Putamen (tissue), 1 donor: ENCODE measurements around the gene DAPL1.
"Not testable (repeated sequence)": the region's sequence is repeated elsewhere in the genome, so short reads cannot be mapped to it uniquely, and the experiment has no call there.

Experiments used
- DNase-seq: peaks from one replicate; pipeline ENCODE4 v3.0.0-alpha.2; 2016; ENCODE audit warnings: low spot score

The DAPL1 gene

DNA sequence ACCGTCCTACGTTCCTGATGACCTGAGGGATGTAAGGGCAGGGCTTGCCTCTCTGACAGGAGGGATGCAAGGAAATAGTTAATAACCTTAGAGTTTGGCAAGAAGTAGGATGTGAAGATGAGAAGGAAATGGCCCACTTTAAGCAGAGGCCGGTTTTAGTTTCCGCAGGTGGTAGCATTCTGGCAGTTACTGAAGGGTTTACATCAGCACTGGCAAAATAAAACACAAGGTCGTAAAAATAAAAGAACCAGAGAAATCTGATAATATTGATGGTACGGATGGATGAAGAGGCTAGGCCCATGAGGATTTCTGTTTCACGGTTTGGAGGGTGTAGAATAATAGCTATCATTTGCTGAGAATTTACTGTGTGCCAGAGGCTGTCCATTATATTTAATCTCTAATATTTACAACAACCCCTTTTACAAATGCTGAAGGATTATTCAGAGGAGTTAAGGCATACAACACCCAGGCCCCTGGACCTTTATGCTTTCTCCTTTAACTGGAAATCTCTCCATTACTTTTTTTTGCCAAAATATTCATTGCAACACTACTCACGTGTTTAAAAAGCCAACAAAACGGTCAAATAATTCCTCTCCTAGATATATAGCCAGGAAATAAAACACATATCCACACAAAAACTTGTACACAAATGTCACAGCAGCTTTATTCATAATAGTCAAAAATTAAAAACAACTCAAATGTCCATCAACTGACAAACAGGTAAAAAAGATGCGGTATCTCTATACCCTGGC, 28.5 kb downstream of the DAPL1 start:
- DNase-seq: no peak

DNA sequence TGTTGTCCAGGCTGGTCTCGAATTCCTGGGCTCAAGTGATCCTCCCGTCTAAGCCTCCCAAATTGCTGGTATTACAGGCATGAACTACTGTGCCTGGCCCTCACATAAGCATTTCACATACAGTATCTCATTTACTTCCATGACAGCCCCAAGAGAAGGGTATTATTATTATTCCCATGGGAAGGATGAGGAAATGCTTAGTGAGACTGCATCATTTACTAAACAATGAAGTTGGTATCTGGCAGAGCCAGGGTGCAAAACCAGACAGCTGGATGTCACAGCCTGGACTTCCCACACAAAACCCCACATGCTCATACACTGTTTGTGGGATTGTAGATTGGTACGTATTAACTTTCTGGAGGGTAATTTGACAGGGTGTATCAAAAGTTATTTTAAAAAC, 29.9 kb downstream of the DAPL1 start:
- no peak for DNase-seq

DNA sequence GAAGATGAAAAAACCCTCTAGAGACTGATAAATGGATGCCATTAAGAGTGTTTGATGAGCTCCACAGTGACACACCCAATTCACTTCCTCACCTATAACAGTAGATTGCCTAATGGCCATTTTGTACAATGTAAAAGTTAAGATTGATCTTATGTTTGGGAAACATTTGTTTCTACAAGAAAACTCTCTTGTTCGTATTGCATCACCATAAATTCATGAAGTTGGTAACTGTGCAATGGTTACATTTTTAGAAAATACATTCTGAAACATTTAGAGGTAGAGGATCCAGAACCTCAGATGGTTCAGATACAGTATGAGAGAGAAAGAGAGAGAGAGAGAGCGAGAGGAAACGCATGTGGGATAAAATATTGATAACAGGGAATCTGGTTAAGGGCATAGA, 31.8 kb downstream of the DAPL1 start:
- DNase-seq: no peak

DNA sequence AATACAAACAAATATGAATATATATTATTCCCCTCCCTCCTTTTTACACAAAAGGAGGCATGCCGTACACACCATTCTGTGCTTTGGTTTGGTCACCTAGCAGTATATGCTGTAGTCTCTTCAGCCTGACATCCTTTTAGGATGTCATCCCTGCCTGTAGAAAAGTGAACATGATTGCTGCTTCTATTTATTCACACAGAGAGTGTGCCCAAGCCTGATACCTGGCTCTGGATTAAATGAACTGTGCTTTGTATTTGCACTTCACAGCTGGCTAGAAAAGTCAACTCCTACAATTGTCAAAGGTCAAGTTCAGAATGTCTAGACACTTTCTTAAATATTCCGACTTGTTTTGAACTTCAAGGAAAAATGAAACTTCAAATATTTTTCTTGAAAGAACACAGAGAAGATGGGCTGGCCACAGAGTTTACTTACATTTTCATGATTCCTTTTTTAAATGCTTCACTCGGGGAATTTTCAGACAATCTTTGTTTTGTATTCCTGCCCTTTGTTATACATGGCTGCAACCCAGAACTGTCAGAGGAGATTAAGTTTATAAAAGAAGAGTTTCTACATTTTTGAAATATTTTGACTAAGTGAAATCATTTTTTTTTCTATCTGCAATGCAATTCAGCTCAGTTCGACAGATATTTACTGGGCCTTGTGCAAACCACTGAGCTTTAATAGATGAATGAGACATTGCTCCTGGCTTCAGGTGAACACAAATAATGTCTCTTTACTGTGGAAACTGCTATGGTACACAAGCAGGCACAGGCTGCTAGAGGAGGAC, 33.5 kb downstream of the DAPL1 start:
- no peak for DNase-seq

DNA sequence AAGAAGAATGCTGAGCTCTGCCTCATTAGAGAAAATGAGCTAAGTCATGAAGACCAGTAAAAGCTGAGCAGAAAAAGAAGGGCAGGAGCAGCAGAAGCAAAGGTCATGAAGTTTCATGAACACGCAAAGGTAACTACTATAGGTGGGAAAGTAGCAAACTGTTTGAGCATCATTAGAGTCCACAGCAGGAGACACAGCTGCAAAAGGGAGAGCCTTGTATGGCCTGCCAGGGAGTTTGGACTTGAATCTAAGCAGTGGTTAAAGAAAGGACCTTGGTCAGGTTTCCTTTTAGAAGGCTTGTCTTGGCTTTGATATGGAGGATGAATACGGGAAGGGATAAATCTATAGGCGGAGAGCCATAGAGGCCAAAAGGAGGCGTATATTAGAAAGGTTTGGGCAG, 34.0 kb downstream of the DAPL1 start:
- no peak for DNase-seq

DNA sequence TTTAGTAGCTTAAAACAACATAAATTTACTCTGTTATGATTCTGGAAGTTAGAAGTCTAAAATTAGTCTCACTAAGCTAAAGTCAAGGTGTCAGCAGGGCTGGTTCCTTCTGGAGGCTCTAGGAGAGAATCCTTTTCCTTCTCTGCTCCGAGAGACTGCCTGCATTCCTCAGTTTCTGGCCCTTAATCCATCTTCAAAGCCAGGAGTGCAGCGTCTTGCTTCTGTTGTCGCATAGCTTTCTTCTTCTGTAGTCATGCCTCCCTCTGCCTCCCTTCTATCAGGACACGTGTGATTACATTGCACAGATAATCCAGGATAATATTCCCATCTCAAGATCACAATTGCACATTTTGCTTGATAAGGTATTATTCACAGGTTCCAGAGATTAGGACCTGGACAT, 35.1 kb downstream of the DAPL1 start:
- no peak for DNase-seq

DNA sequence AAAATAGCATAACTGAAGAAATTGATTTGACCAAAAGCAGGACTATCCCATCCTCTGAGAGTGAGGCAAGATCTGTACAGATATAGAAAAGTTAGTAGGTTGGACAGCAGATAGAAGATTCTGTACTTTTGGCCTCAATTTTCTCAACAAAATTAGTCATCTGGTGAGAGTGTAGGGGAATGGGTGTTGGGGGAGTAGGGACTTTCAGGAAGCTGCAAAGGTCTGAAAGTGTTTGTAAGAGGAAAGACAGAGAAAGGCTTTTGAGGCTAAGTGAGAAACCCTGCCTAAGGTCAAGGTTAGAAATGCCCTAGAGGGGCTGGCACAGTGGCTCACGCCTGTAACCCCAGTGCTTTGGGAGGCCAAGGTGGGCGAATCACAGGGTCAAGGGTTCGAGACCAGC, 40.3 kb downstream of the DAPL1 start:
- DNase-seq: no peak

DNA sequence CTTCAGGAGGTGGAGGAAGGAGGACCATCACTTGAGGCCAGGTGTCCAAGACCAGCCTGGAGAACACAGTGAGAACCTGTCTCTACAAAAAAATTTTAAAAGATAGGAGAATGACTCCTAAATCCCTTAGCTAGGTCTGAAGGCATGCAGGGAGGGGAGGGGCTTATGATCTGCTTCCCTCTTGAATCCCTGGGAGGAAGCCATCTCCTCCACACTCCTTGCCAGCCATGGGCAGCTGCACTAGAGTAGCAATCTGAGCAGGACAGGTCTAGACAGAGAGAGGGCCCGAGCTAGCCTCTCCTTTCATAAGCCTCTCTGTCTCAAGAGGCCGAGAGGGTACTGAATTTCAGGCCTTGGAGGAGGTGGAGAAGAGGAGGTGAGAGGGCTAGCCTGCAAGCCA, 42.5 kb downstream of the DAPL1 start:
- DNase-seq: no peak

DNA sequence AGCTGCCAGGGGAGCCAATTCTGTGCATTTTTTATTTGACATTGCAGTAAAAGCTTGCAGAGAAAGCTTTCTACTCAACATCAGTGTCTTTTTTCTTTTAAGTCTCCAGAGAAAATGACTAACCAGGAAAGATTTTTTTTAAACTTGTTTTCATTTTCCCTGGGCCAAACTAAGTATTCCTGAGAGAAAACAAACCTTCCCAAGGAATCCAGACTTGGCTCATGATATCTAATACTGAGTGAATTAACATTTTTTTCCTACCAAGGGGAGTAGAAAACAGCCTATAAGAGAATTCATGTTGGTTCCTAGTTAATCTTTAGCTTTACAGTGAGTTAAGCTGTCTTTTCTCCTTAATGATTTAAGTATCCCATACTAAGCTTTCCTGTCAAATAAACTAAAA, 46.7 kb downstream of the DAPL1 start:
- DNase-seq: no peak

DNA sequence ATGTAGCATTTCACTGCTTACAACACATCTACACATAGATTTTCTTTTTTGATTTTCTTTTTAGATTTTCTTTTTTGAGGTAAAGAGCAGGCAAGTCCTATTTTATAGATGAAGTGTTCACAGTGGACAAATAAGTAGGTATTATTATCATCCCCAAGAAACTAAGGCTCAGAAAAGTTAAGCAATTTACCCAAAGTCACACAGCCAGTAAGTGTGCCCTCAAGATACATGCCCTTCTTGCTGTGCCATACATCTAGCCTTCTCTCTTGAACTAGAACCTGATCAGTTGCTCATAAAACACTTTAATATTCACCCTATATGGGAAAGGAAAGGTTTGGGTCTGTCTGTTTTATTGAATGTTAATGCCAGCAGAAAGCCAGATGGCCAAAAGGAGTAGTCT, 50.3 kb downstream of the DAPL1 start:
- DNase-seq: no peak

DNA sequence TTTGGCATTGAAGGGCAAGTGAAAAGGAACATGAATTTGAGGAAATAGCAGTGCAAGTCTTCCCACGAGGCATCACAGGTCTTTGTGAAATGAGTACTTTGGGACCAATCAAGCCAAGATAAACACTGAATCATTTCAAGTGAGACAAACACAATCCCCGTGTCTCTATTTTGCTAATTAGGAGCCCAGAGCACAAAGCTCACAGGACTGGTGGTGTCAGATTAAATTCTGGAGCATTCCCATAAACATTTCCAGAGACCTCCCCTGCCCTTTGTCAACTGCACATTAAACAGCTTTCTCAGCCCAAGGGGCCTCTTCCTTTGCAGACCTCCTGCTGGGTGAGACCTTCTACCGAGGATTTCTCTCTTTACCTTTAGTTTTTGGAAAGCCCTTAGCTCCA, 50.7 kb downstream of the DAPL1 start:
- DNase-seq: no peak

DNA sequence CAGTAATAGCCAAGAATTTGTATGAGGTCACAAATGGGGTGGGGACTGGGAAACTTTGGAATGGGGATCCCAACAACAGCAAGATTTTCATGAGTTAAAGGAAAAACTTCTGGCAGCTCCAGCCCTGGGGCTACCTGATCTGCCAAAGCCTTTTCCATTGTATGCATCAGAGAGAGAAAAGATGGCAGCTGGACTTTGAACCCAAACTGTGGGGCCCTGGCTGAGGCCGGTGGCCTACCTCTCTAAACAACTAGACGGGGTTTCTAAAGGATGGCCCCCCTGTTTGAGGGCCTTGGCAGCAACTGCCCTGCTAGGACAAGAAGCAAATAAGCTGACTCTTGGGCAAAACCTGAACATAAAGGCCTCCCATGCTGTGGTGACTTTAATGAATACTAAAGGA, 52.4 kb downstream of the DAPL1 start:
- not testable (repeated sequence) for DNase-seq

DNA sequence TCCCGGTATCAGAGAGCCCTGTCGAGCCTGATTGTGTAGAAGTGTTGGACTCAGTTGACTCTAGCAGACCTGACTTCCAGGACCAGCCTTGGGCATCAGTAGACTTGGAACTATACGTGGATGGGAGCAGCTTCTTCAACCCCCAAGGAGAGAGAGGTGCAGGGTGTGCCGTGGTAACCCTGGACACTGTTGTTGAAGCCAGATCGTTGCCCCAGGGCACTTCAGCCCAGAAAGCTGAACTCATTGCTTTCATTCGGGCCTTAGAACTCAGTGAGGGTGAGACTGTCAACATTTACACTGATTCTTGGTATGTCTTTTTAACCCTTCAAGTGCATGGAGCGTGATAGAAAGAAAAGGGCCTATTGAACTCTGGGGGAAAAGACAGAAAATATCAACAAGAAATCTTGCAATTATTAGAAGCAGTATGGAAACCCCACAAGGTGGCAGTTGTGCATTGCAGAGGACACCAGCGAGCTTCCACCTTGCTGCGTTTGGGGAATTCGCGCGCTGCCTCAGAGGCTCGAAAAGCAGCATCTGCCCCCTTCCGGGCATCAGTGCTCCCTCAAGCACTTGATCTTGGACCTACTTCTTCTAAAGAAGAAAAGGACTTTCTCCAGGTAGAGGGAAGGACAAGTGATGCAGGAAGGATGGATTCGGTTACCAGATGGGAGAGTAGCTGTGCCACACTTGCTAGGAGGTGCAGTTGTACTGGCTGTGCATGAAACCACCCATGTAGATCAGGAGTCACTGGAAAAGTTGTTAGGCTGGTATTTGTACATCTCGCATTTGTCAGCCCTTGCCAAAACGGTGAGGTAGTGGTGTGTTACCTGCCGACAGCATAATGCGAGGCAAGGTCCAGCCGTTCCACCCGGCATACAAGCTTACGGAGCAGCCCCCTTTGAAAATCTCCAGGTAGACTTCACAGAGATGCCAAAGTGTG, 53.2 kb downstream of the DAPL1 start:
- DNase-seq: not testable (repeated sequence)

DNA sequence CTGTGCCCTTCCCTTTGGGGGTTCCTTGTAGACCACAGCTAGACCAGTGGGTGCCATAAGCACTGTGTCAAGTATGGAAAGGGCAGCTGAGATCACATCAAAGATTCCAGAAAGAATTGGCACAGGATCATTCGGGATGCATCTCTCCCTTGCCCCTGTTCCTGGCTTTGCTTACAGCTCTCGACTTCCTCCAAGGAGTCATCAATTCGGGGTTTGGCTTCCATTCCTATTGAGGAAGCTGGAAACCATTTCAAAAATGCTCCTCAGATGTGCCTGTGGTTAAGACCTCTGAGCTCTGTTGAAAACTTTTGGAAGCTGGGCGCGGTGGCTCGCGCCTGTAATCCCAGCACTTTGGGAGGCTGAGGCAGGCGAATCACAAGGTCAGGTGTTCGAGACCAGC, 65.1 kb downstream of the DAPL1 start:
- not testable (repeated sequence) for DNase-seq

DNA sequence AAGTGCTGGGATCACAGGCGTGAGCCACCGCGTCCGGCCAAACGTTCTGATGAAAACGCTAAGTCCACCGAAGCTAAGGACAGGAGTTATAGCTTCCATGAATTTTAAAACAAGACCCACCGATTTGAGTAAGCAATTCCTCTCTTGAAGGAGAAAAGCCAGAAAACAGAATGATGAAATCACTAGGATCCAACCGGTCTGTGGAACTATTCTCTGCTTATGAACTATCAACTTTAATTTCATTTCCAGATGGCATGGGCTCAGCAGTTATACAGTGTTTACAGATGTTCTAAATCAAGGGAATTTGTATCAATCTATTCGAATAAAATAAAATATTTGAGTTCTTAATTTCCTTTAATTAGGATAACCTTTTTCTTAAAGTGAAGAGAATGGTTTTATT, 66.5 kb downstream of the DAPL1 start:
- DNase-seq: not testable (repeated sequence)

DNA sequence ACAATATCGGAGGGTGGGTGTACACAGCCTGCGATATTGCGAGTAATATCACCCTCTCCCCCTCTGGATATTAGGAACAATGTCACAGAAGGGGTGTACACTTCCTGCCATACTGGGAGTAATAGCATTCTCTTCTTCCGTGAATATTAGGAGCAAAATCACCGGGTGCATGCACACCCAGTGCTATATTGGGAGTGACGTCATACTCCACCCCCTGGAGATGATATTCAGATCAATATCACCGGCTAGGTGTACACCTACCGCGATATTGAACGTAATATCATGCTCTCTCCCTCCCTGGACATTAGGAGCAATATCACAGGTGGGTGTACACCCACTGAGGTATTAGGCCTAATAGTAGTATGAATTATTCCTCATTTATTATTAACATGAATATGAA, 70.4 kb downstream of the DAPL1 start:
- not testable (repeated sequence) for DNase-seq
